Type B pancreatic cell (in vitro differentiated cells): ENCODE measurements around the gene LRRC15. TPM values are rescaled to one million over a fixed set of nuclear protein-coding genes. Genes with fewer than 3 reads are reported as not detected.

Experiments
- DNase-seq: peaks from one replicate; pipeline ENCODE4 v3.0.0; 2021; ENCODE audit warnings: mixed read lengths; ENCODE audit not compliant: unreplicated experiment; ENCODE audit errors: extremely low spot score
- H3K27ac Mint-ChIP-seq: 2 replicates; pipeline ENCODE4 v1.8.0; 2021; ENCODE audit warnings: mild to moderate bottlenecking, mixed read lengths
- H3K27me3 Mint-ChIP-seq: 2 replicates; pipeline ENCODE4 v1.8.0; 2021; ENCODE audit warnings: mixed read lengths
- H3K36me3 Mint-ChIP-seq: 2 replicates; pipeline ENCODE4 v1.8.0; 2021; ENCODE audit warnings: mixed read lengths
- H3K4me1 Mint-ChIP-seq: one replicate; pipeline ENCODE4 v1.8.0; 2021; ENCODE audit warnings: mixed read lengths; ENCODE audit not compliant: unreplicated experiment
- H3K4me3 Mint-ChIP-seq: 2 replicates; pipeline ENCODE4 v1.8.0; 2021; ENCODE audit warnings: mild to moderate bottlenecking, mixed read lengths
- H3K9me3 Mint-ChIP-seq: 2 replicates; pipeline ENCODE4 v1.8.0; 2021; ENCODE audit warnings: mixed read lengths
- CTCF ChIP-seq: fragments of 200-600 bp; sonication (generic); conservative IDR thresholded peaks from 2 replicates; pipeline ENCODE4 v1.5.0; 2021; ENCODE audit warnings: antibody characterized with exemption, mild to moderate bottlenecking
- total RNA-seq: library from RNA; stranded (reverse); gene quantifications from 2 replicates; pipeline ENCODE4 v1.2.1, GENCODE V29; 2021; ENCODE audit warnings: low replicate concordance

LRRC15 gene
- total RNA-seq, 1 donor from 2014 or later = 0.07 TPM

GRCh38 chr3:194364314-194364651, 5.3 kb downstream of the LRRC15 start:
- H3K27ac Mint-ChIP-seq = no peak overlapping the region
- H3K36me3 Mint-ChIP-seq = no peaks in the 10 kb centered on the region
- no peak for DNase-seq
- peaks cover 48% of the 10 kb centered on the region for H3K27me3 Mint-ChIP-seq
- no peaks in the 10 kb centered on the region for H3K9me3 Mint-ChIP-seq
- no peak for TF ChIP-seq CTCF
- H3K4me1 Mint-ChIP-seq = peaks cover 20% of the 10 kb centered on the region
- no peak overlapping the region for H3K4me3 Mint-ChIP-seq

- Mint-ChIP-seq H3K4me3 (no peak overlapping the region), H3K27me3 (peaks cover 39% of the 10 kb centered on the region), H3K36me3 (no peaks in the 10 kb centered on the region), H3K4me1 (peaks cover 6% of the 10 kb centered on the region), H3K27ac (no peak overlapping the region), H3K9me3 (no peaks in the 10 kb centered on the region)
- DNase-seq = no peak
- no peak for TF ChIP-seq CTCF
Observed at GRCh38 chr3:194360568-194360967, 9.0 kb downstream of the LRRC15 start.

- H3K27me3 Mint-ChIP-seq = peaks cover 29% of the 10 kb centered on the region
- DNase-seq = no peak
- no peak for TF ChIP-seq CTCF
- H3K9me3 Mint-ChIP-seq = no peaks in the 10 kb centered on the region
- H3K4me3 Mint-ChIP-seq = no peak overlapping the region
- H3K27ac Mint-ChIP-seq = no peak overlapping the region
- no peaks in the 10 kb centered on the region for H3K36me3 Mint-ChIP-seq
- no peaks in the 10 kb centered on the region for H3K4me1 Mint-ChIP-seq
Observed at GRCh38 chr3:194357681-194358080, 11.9 kb downstream of the LRRC15 start.

GRCh38 chr3:194355379-194355778, 14.2 kb downstream of the LRRC15 start:
- peaks cover 22% of the 10 kb centered on the region for H3K27me3 Mint-ChIP-seq
- no peak for DNase-seq
- no peak overlapping the region for H3K4me3 Mint-ChIP-seq

GRCh38 chr3:194354315-194354714, 15.2 kb downstream of the LRRC15 start:
- DNase-seq = no peak
- TF ChIP-seq CTCF = no peak
- H3K36me3 Mint-ChIP-seq = no peaks in the 10 kb centered on the region
- peaks cover 12% of the 10 kb centered on the region for H3K27me3 Mint-ChIP-seq
- H3K9me3 Mint-ChIP-seq = no peaks in the 10 kb centered on the region
- H3K4me1 Mint-ChIP-seq = peaks cover 3% of the 10 kb centered on the region
- H3K27ac Mint-ChIP-seq = no peak overlapping the region
- no peak overlapping the region for H3K4me3 Mint-ChIP-seq

More at GRCh38 chr3:194355379-194355778, 14.2 kb downstream of the LRRC15 start:
- no peak for TF ChIP-seq CTCF
- Mint-ChIP-seq H3K4me1 (no peaks in the 10 kb centered on the region), H3K9me3 (no peaks in the 10 kb centered on the region), H3K27ac (no peak overlapping the region), H3K36me3 (no peaks in the 10 kb centered on the region)

- DNase-seq = no peak
- no peak overlapping the region for H3K27ac Mint-ChIP-seq
- TF ChIP-seq CTCF = no peak
- H3K9me3 Mint-ChIP-seq = no peaks in the 10 kb centered on the region
- peaks cover 10% of the 10 kb centered on the region for H3K27me3 Mint-ChIP-seq
- no peak overlapping the region for H3K4me3 Mint-ChIP-seq
- H3K36me3 Mint-ChIP-seq = no peaks in the 10 kb centered on the region
- H3K4me1 Mint-ChIP-seq = peaks cover 3% of the 10 kb centered on the region
Observed at GRCh38 chr3:194352667-194353246, 16.8 kb downstream of the LRRC15 start.
